H1 (cell line): Measurements from ENCODE around the gene CPNE8. TPM values are rescaled to one million over a fixed set of nuclear protein-coding genes. Genes with fewer than 3 reads are reported as not detected.

Experiments used
- EZH2 ChIP-seq: fragments of 200-600 bp; sonication (generic); IDR thresholded peaks from 2 replicates; pipeline ENCODE4 v1.7.1; 2012; ENCODE audit warnings: low read depth, mild to moderate bottlenecking, moderate library complexity, low read length, inconsistent platforms; ENCODE audit not compliant: severe bottlenecking
- HDAC6 ChIP-seq: IDR thresholded peaks from one replicate; pipeline ENCODE4 v1.7.1; 2012; ENCODE audit warnings: low read depth, mild to moderate bottlenecking, inconsistent platforms, low read length, moderate library complexity
- RAD21 ChIP-seq, 2 experiments: IDR thresholded peaks in 1 of 2; conservative IDR thresholded peaks in 1 of 2; 2 replicates each; pipeline ENCODE4 v1.6.1; 2011; ENCODE audit warnings: low read depth in 2 of 2, low read length in 2 of 2, improper control_type of control experiment in 1 of 2, inconsistent platforms in 1 of 2, mild to moderate bottlenecking in 1 of 2, moderate library complexity in 1 of 2
- polyA plus RNA-seq, 7 experiments: library from polyadenylated mRNA; depleted of rRNA in 3 of 7; stranded (reverse) in 5 of 7; unstranded in 2 of 7; fragments of >200 nt in 5 of 7; fragments of 200-250 nt in 2 of 7; gene quantifications; 1 replicate in 5 of 7; 2 replicates in 1 of 7; 4 replicates in 1 of 7; pipeline versions ENCODE4 v1.2.1 to v1.2.3, GENCODE V29; 2011 to 2013; ENCODE audit warnings: missing spikeins in 2 of 7, mixed read lengths in 2 of 7
- total RNA-seq: library from RNA; stranded (reverse); fragmentation: NEBNext Ultra II Directional; extraction: Animal tissue kit (Norgen Biotek cat#: 25700); gene quantifications from 2 replicates; pipeline ENCODE4 v1.2.1, GENCODE V29; 2021
- TF ChIP-seq, protein P1 (sequence below): IDR thresholded peaks from 2 replicates; pipeline ENCODE4 v1.6.1; 2012; ENCODE audit warnings: low read length, inconsistent platforms

The CPNE8 gene
- total and polyA plus RNA-seq, 2 of the 8 experiments (the other 6 are each of a cell fraction or from before 2014, with no cell fraction given) = 2.5 to 6.8 TPM

- TF ChIP-seq, protein P1, sequence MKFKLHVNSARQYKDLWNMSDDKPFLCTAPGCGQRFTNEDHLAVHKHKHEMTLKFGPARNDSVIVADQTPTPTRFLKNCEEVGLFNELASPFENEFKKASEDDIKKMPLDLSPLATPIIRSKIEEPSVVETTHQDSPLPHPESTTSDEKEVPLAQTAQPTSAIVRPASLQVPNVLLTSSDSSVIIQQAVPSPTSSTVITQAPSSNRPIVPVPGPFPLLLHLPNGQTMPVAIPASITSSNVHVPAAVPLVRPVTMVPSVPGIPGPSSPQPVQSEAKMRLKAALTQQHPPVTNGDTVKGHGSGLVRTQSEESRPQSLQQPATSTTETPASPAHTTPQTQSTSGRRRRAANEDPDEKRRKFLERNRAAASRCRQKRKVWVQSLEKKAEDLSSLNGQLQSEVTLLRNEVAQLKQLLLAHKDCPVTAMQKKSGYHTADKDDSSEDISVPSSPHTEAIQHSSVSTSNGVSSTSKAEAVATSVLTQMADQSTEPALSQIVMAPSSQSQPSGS = no peak
- TF ChIP-seq RAD21 (IDR thresholded peaks at IDR 0.05 in 1 of 2, conservative IDR thresholded peaks at IDR 0.05 in 1 of 2; ENCODE audit: low read depth in 2 of 2, low read length in 2 of 2) = no peak
- no peak for TF ChIP-seq EZH2
- no peak for TF ChIP-seq HDAC6
These were observed 25.1 kb downstream of the CPNE8 start (continued) for GRCh38 chr12:38880288-38880687.
